ENCODE measurements around the gene EN1.
A peak's percentile ranks its signal among the peaks of the same experiment; 100 is the strongest.

EN1 gene

GRCh38 chr2:118841450-118841827 lies 6.0 kb downstream of the EN1 start:
- Histone ChIP-seq H3K79me2 (ENCODE audit: control insufficient read depth, insufficient read depth, low read length, unreplicated experiment) (peaks cover 69% of the 10 kb centered on the region), H3K4me1 (ENCODE audit: control insufficient read depth, insufficient read depth, low read length, unreplicated experiment) (peaks cover 18% of the 10 kb centered on the region), H3K36me3 (ENCODE audit: insufficient read depth, low read length) (no peaks in the 10 kb centered on the region), H3K4me3 (ENCODE audit: low read depth, low read length) (no peak overlapping the region; the same call in 1 of the 2 replicates), H2AFZ (ENCODE audit: low read length, unreplicated experiment) (no peak overlapping the region), H3K27ac (ENCODE audit: low read depth, low read length) (no peak overlapping the region), H3K27me3 (ENCODE audit: insufficient read depth, low read length) (no peaks in the 10 kb centered on the region)

GRCh38 chr2:118838741-118839455 lies 8.6 kb downstream of the EN1 start:
- Histone ChIP-seq H3K27me3 (ENCODE audit: insufficient read depth, low read length) (no peaks in the 10 kb centered on the region), H3K27ac (ENCODE audit: low read depth, low read length) (no peak overlapping the region), H2AFZ (ENCODE audit: low read length, unreplicated experiment) (no peak overlapping the region), H3K4me3 (ENCODE audit: low read depth, low read length) (no peak overlapping the region), H3K4me1 (ENCODE audit: control insufficient read depth, insufficient read depth, low read length, unreplicated experiment) (peaks cover 8% of the 10 kb centered on the region), H3K79me2 (ENCODE audit: control insufficient read depth, insufficient read depth, low read length, unreplicated experiment) (peaks cover 44% of the 10 kb centered on the region), H3K36me3 (ENCODE audit: insufficient read depth, low read length) (no peaks in the 10 kb centered on the region)

GRCh38 chr2:118837621-118838020 lies 9.8 kb downstream of the EN1 start:
- H3K79me2 ChIP-seq (ENCODE audit: control insufficient read depth, insufficient read depth, low read length, unreplicated experiment), result peaks cover 32% of the 10 kb centered on the region
- H3K27me3 ChIP-seq (ENCODE audit: insufficient read depth, low read length), result no peaks in the 10 kb centered on the region
- no peak overlapping the region for H2AFZ ChIP-seq (ENCODE audit: low read length, unreplicated experiment)
- H3K36me3 ChIP-seq (ENCODE audit: insufficient read depth, low read length), result no peaks in the 10 kb centered on the region
- no peak overlapping the region for H3K4me3 ChIP-seq (ENCODE audit: low read depth, low read length)
- H3K27ac ChIP-seq (ENCODE audit: low read depth, low read length), result no peak overlapping the region
- H3K4me1 ChIP-seq (ENCODE audit: control insufficient read depth, insufficient read depth, low read length, unreplicated experiment), result peaks cover 6% of the 10 kb centered on the region

- Histone ChIP-seq H3K27ac (ENCODE audit: low read depth, low read length) (no peak overlapping the region), H2AFZ (ENCODE audit: low read length, unreplicated experiment) (no peak overlapping the region), H3K27me3 (ENCODE audit: insufficient read depth, low read length) (no peaks in the 10 kb centered on the region), H3K4me1 (ENCODE audit: control insufficient read depth, insufficient read depth, low read length, unreplicated experiment) (peaks cover 6% of the 10 kb centered on the region), H3K36me3 (ENCODE audit: insufficient read depth, low read length) (no peaks in the 10 kb centered on the region), H3K79me2 (ENCODE audit: control insufficient read depth, insufficient read depth, low read length, unreplicated experiment) (peaks cover 27% of the 10 kb centered on the region), H3K4me3 (ENCODE audit: low read depth, low read length) (no peak overlapping the region)
Measured at GRCh38 chr2:118837067-118837466, 10.4 kb downstream of the EN1 start.

- no peaks in the 10 kb centered on the region for H3K27me3 ChIP-seq (ENCODE audit: insufficient read depth, low read length)
- peaks cover 21% of the 10 kb centered on the region for H3K79me2 ChIP-seq (ENCODE audit: control insufficient read depth, insufficient read depth, low read length, unreplicated experiment)
- H3K4me1 ChIP-seq (ENCODE audit: control insufficient read depth, insufficient read depth, low read length, unreplicated experiment), result peaks cover 9% of the 10 kb centered on the region
- no peak overlapping the region for H3K27ac ChIP-seq (ENCODE audit: low read depth, low read length)
- peak overlapping the region; percentile 93 for H3K4me3 ChIP-seq (ENCODE audit: low read depth, low read length)
- H2AFZ ChIP-seq (ENCODE audit: low read length, unreplicated experiment), result peak overlapping the region; percentile 88
- no peaks in the 10 kb centered on the region for H3K36me3 ChIP-seq (ENCODE audit: insufficient read depth, low read length)
Measured at GRCh38 chr2:118836411-118836930, 11.0 kb downstream of the EN1 start.

- H3K27ac ChIP-seq (ENCODE audit: low read depth, low read length), result no peak overlapping the region
- peaks cover 15% of the 10 kb centered on the region for H3K79me2 ChIP-seq (ENCODE audit: control insufficient read depth, insufficient read depth, low read length, unreplicated experiment)
- H3K4me3 ChIP-seq (ENCODE audit: low read depth, low read length), result peak overlapping the region; percentile 93
- H3K4me1 ChIP-seq (ENCODE audit: control insufficient read depth, insufficient read depth, low read length, unreplicated experiment), result peaks cover 14% of the 10 kb centered on the region
- H3K27me3 ChIP-seq (ENCODE audit: insufficient read depth, low read length), result no peaks in the 10 kb centered on the region
- peak overlapping the region; percentile 88 for H2AFZ ChIP-seq (ENCODE audit: low read length, unreplicated experiment)
- no peaks in the 10 kb centered on the region for H3K36me3 ChIP-seq (ENCODE audit: insufficient read depth, low read length)
Measured at GRCh38 chr2:118835746-118836410, 11.6 kb downstream of the EN1 start.

- H3K4me3 ChIP-seq (ENCODE audit: low read depth, low read length), result peak overlapping the region; percentile 93
- H3K36me3 ChIP-seq (ENCODE audit: insufficient read depth, low read length), result no peaks in the 10 kb centered on the region
- H3K27ac ChIP-seq (ENCODE audit: low read depth, low read length), result no peak overlapping the region
- peak overlapping the region; percentile 88 for H2AFZ ChIP-seq (ENCODE audit: low read length, unreplicated experiment)
- H3K4me1 ChIP-seq (ENCODE audit: control insufficient read depth, insufficient read depth, low read length, unreplicated experiment), result peaks cover 17% of the 10 kb centered on the region
- H3K79me2 ChIP-seq (ENCODE audit: control insufficient read depth, insufficient read depth, low read length, unreplicated experiment), result peaks cover 8% of the 10 kb centered on the region
- H3K27me3 ChIP-seq (ENCODE audit: insufficient read depth, low read length), result no peaks in the 10 kb centered on the region
Measured at GRCh38 chr2:118834901-118835745, 12.3 kb downstream of the EN1 start.

DNA sequence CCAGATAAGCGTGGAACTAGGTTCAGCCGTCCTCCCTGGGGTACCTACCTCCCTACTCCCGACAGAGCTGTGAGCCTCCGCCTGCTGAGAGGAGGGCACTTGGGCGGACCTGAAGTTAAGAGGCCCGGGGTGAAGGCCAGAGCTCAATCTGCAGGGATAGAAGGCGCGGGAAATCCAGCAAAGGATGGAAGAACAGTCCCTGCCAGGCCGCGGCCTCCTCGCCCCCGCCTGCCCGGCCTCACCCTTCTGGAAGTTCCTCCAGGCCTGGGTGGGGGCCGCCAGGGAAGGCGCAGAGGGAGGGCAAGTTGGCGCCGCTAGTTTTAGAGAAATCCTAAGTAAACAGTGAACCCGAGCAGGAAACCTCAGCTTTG lies 13.0 kb downstream of the EN1 start:
- Histone ChIP-seq H3K4me3 (ENCODE audit: low read depth, low read length) (no peak overlapping the region), H3K27me3 (ENCODE audit: insufficient read depth, low read length) (no peaks in the 10 kb centered on the region), H2AFZ (ENCODE audit: low read length, unreplicated experiment) (no peak overlapping the region), H3K36me3 (ENCODE audit: insufficient read depth, low read length) (no peaks in the 10 kb centered on the region), H3K27ac (ENCODE audit: low read depth, low read length) (no peak overlapping the region), H3K79me2 (ENCODE audit: control insufficient read depth, insufficient read depth, low read length, unreplicated experiment) (peaks cover 3% of the 10 kb centered on the region), H3K4me1 (ENCODE audit: control insufficient read depth, insufficient read depth, low read length, unreplicated experiment) (peaks cover 21% of the 10 kb centered on the region)

GRCh38 chr2:118833716-118834439 lies 13.6 kb downstream of the EN1 start:
- Histone ChIP-seq H2AFZ (ENCODE audit: low read length, unreplicated experiment) (no peak overlapping the region), H3K36me3 (ENCODE audit: insufficient read depth, low read length) (no peaks in the 10 kb centered on the region), H3K4me3 (ENCODE audit: low read depth, low read length) (no peak overlapping the region), H3K27me3 (ENCODE audit: insufficient read depth, low read length) (no peaks in the 10 kb centered on the region), H3K4me1 (ENCODE audit: control insufficient read depth, insufficient read depth, low read length, unreplicated experiment) (peaks cover 21% of the 10 kb centered on the region), H3K79me2 (ENCODE audit: control insufficient read depth, insufficient read depth, low read length, unreplicated experiment) (peaks cover 3% of the 10 kb centered on the region), H3K27ac (ENCODE audit: low read depth, low read length) (no peak overlapping the region)

Data from ACC112 (cell line).